AG10803 (cell line): ENCODE results near the gene TM2D3.
A peak's percentile ranks its signal among the peaks of the same experiment; 100 is the strongest.

Experiments
- DNase-seq: peaks from one replicate; pipeline ENCODE4 v3.0.0; 2010; ENCODE audit warnings: low read depth
- H3K4me3 ChIP-seq: 2 replicates; pipeline ENCODE4 v1.5.1; 2011; ENCODE audit warnings: mild to moderate bottlenecking, low read length, control low read depth
- TF ChIP-seq, protein P1 (sequence below): conservative IDR thresholded peaks from 2 replicates; pipeline ENCODE4 v1.5.1; 2011; ENCODE audit warnings: mild to moderate bottlenecking, low read length, control low read depth, inconsistent platforms

The TM2D3 gene

GRCh38 chr15:101675015-101675414 is 22.8 kb upstream of the TM2D3 start:
- H3K4me3 ChIP-seq, result no peak overlapping the region
- DNase-seq, result peak; percentile 90
- TF ChIP-seq, protein P1, sequence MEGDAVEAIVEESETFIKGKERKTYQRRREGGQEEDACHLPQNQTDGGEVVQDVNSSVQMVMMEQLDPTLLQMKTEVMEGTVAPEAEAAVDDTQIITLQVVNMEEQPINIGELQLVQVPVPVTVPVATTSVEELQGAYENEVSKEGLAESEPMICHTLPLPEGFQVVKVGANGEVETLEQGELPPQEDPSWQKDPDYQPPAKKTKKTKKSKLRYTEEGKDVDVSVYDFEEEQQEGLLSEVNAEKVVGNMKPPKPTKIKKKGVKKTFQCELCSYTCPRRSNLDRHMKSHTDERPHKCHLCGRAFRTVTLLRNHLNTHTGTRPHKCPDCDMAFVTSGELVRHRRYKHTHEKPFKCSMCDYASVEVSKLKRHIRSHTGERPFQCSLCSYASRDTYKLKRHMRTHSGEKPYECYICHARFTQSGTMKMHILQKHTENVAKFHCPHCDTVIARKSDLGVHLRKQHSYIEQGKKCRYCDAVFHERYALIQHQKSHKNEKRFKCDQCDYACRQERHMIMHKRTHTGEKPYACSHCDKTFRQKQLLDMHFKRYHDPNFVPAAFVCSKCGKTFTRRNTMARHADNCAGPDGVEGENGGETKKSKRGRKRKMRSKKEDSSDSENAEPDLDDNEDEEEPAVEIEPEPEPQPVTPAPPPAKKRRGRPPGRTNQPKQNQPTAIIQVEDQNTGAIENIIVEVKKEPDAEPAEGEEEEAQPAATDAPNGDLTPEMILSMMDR, result no peak

DNA sequence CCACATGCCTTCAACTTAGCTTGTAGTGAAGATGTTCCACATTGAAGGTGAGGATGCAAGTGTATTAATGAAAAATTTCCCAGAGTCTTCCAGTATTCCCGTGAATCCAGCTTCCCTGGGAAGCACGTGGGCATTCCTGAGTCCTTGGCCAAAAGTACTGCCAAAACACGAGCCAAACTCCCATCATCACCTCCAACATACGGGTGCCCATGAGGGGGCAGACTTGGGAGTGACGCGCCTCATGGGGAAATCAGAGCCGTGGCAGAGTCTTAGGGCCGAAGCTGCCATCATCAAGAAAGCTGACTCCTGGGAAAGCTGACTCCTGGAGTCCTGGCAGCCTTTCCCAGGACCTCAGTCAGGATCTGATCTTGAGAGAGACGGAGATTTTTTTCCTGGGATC is 20.1 kb upstream of the TM2D3 start:
- no peak for DNase-seq
- TF ChIP-seq, protein P1, result no peak
- H3K4me3 ChIP-seq, result no peak overlapping the region

- H3K4me3 ChIP-seq, result no peak overlapping the region
- no peak for DNase-seq
- TF ChIP-seq, protein P1, result no peak
Observed at GRCh38 chr15:101669744-101670143, 17.6 kb upstream of the TM2D3 start.

DNA sequence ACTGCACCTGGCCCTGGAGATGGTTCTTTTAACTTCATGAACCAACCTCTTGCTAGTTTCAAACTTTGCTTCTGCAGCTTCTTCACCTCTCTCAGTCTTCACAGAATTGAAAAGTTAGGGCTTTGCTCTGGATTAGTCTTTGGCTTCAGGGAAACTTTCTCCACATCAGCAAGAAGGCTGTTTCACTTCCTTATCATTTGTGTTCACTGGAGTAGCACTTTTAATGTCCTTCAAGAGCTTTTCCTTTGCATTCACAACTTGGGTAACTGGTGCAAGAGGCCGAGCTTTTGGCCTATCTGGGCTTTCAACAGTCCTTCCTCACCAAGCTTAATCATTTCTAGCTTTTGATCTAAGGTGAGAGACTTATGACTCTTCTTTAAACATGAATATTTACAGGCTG is 15.7 kb upstream of the TM2D3 start:
- TF ChIP-seq, protein P1, result no peak
- no peak for DNase-seq
- H3K4me3 ChIP-seq, result no peak overlapping the region

DNA sequence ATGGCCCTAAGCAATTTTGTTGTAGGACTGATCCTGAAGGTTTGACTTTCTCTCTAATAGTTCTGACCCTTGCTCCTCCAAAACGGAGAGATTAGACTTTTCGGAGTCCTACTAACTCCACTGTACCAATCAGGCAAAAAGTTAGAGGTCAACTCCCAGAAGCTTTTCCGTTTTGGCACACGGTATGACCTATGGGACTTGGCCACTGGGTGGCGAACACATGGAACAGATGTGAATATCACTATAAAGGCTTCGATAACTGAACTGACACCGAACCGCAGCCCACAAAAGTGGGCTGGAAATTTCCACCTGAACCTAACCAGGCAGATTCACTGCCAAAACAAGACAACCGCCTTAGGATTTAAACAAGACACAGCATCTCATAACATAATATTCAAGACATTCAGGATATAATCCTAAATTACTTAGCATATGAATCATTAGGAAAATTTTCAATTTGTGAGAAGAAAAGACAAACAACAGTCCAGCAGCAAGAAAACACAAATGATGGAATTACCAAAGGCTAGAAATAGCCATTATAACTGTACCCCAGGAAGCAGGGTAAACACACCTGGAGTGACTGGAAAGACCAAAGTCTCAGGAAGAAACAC is 12.2 kb upstream of the TM2D3 start:
- TF ChIP-seq, protein P1, result peak; percentile 41

GRCh38 chr15:101662203-101662602 is 10.0 kb upstream of the TM2D3 start:
- TF ChIP-seq, protein P1, result no peak
- DNase-seq, result no peak
- H3K4me3 ChIP-seq, result no peak overlapping the region

More for the DNA sequence above, 12.2 kb upstream of the TM2D3 start:
- DNase-seq, result peak; percentile 11
- H3K4me3 ChIP-seq, result no peak overlapping the region

GRCh38 chr15:101660005-101660404 is 7.8 kb upstream of the TM2D3 start:
- TF ChIP-seq, protein P1, result no peak
- DNase-seq, result no peak

More at GRCh38 chr15:101660005-101660404, 7.8 kb upstream of the TM2D3 start:
- no peak overlapping the region for H3K4me3 ChIP-seq
